Muscle layer of colon (tissue), 2 donors: ENCODE measurements around the gene OR56A4.

Source experiments
- H3K27ac ChIP-seq: one replicate; pipeline ENCODE4 v1.7.0; 2013; ENCODE audit warnings: low read depth, mild to moderate bottlenecking, low read length, moderate library complexity
- H3K27me3 ChIP-seq, 2 donors: one replicate each; pipeline ENCODE4 v1.7.0; 2013; ENCODE audit warnings: low read length in 2 of 2, mild to moderate bottlenecking in 2 of 2; ENCODE audit not compliant: insufficient read depth in 2 of 2, control insufficient read depth in 1 of 2
- H3K36me3 ChIP-seq: one replicate; pipeline ENCODE4 v1.7.0; 2013; ENCODE audit warnings: mild to moderate bottlenecking, low read length; ENCODE audit not compliant: insufficient read depth
- H3K4me1 ChIP-seq: one replicate; pipeline ENCODE4 v1.7.0; 2013; ENCODE audit warnings: mild to moderate bottlenecking, low read length; ENCODE audit not compliant: insufficient read depth
- H3K4me3 ChIP-seq, 2 donors: one replicate each; pipeline ENCODE4 v1.7.0; 2013; ENCODE audit warnings: low read length in 2 of 2, low read depth in 1 of 2, mild to moderate bottlenecking in 1 of 2, moderate library complexity in 1 of 2
- H3K9ac ChIP-seq: one replicate; pipeline ENCODE4 v1.7.0; 2013; ENCODE audit warnings: low read length
- H3K9me3 ChIP-seq: one replicate; pipeline ENCODE4 v1.7.0; 2013; ENCODE audit warnings: mild to moderate bottlenecking, low read length
- donor health status: abdominal sarcoma.
- donor health status: Adenocarcinoma of cecum.

The OR56A4 gene, protein sequence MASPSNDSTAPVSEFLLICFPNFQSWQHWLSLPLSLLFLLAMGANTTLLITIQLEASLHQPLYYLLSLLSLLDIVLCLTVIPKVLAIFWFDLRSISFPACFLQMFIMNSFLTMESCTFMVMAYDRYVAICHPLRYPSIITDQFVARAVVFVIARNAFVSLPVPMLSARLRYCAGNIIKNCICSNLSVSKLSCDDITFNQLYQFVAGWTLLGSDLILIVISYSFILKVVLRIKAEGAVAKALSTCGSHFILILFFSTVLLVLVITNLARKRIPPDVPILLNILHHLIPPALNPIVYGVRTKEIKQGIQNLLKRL

DNA sequence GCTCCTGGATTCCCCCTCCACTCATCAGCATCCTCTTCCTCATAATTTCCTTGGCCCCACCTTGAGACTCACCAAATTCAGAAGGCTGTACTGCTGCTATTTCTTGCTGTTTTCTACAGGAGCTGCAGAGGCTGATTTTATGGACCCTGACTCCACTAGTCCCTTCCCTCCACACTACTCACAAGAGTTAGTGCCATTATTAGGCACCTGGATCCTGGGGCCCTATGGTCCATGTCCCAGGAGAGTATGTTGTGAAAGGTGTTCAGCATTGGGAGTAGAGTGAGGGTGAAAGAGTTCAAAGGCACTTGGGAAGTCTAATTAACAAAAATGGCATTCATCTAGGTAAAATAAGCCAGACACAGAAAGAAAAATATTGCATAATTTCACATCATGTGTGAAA, at the start of gene OR56A4:
TSS of gene OR56A4 (minus strand) at position 101 of the 400 bp plus-strand sequence. CDS start 3,954 bp downstream, outside the sequence.
- Histone ChIP-seq H3K9ac (no peak within 1 kb of the TSS), H3K27me3 (no peaks in the 10 kb centered on the region), H3K4me1 (no peaks in the 10 kb centered on the region)

DNA sequence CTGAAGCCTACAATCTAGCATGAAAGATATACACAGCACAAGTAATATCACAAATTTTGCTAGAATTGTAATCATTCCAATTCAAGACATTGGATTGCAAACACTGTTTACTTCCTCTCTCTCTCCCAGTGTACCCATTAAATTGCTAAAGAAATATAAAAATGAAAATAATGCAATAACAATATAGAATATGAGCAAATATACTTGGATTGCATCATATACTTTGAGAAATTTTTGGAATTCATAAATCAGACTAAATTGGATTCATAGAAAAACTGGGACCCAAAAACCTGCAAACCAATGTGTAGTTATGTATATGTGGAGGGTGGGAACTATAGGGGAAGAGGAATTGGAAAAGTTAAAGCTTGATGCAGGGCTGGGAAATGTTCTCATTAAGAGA, 48.8 kb upstream of the OR56A4 start:
- H3K36me3 ChIP-seq = no peaks in the 10 kb centered on the region
- no peaks in the 10 kb centered on the region for H3K9me3 ChIP-seq
- H3K27me3 ChIP-seq = no peaks in the 10 kb centered on the region
- no peaks in the 10 kb centered on the region for H3K4me1 ChIP-seq
- no peak overlapping the region for H3K27ac ChIP-seq
- H3K4me3 ChIP-seq = no peak overlapping the region
- no peak overlapping the region for H3K9ac ChIP-seq

More for the DNA sequence above, at the start of gene OR56A4:
- Histone ChIP-seq H3K4me3 (no peak within 1 kb of the TSS), H3K36me3 (no peaks in the 10 kb centered on the region), H3K9me3 (no peaks in the 10 kb centered on the region), H3K27ac (no peak within 1 kb of the TSS)

DNA sequence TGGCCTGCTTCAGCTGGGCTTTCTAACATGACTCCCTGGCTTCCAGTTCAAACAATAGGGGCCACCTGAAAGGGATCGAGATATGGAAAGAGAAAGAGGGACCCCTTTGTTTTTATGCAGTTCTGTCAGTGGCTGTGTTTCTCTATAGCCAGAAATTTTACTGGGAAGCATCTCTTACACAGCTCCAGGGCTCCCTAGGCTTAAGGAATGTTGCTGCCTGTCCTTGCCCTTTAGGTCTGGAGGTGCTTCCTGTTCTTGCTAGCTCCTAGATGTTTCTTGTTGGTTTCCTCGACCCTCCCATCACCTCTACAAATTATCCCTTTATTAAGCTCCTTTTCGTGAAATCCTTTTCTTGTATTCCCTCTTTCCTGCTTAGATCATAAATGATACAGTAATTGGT, 45.6 kb upstream of the OR56A4 start:
- Histone ChIP-seq H3K9ac (no peak overlapping the region), H3K4me1 (no peaks in the 10 kb centered on the region), H3K36me3 (no peaks in the 10 kb centered on the region), H3K9me3 (no peaks in the 10 kb centered on the region), H3K27me3 (no peaks in the 10 kb centered on the region), H3K27ac (no peak overlapping the region), H3K4me3 (no peak overlapping the region)

DNA sequence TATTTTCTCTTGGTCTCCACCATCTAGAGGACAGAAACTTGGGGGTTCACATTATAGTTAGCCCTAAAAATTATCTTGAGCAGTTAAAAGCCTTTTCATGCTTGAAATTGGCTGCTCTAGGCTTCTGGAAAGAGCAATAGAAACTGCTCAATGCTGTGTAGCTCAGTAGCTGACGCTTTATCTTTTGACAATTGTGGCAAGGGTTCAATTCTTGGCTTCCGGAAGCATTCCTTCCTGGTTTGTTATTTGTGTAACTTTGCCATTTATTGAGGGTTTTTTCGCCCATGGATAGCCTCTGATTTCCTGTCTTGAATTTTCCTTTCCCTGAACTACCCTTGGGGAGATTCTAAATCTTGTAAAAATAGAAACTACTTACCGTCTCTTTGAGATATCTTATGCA, 34.1 kb upstream of the OR56A4 start:
- no peaks in the 10 kb centered on the region for H3K9me3 ChIP-seq
- H3K27ac ChIP-seq = no peak overlapping the region
- no peak overlapping the region for H3K4me3 ChIP-seq
- H3K4me1 ChIP-seq = no peaks in the 10 kb centered on the region
- H3K27me3 ChIP-seq = no peaks in the 10 kb centered on the region
- H3K9ac ChIP-seq = no peak overlapping the region
- H3K36me3 ChIP-seq = no peaks in the 10 kb centered on the region

DNA sequence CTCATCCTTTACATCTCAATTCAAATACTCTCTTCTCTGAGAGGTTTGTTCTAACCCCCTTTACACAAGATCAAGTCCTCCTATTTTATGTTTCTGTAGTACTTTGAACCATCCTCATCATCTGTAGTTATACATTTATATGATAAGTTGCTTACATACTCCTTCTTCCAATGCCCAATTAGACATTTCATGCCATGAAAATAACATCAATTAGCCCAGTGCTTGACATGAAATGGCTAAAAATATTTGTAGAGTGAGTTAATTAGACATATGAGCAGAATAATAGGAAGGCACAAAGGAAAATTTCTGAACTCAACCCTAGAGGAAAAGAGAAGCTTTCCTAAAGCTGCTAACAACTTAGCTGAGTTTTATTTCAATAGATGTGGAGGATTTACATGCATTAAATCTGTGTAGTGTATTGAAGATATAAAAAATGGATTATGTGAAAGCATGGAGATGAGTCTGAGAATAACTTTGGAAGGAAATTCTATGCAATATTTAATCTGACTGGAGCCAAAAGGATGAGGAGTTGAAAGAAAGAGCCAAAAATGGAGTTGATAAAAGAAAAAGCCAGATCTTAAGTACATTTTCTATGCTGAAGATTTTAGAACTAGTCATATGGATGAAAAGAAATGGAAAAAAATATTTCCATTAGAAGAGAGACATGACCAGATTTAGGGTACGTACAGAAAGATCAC, 24.1 kb upstream of the OR56A4 start, which contains the start of gene OR56A1:
TSS of gene OR56A1 (minus strand) at position 51 of the 698 bp plus-strand sequence. CDS start 3,066 bp downstream, outside the sequence.
- Histone ChIP-seq H3K9me3 (no peaks in the 10 kb centered on the region), H3K36me3 (no peaks in the 10 kb centered on the region), H3K9ac (no peak within 1 kb of the TSS), H3K27ac (no peak within 1 kb of the TSS), H3K27me3 (no peaks in the 10 kb centered on the region), H3K4me1 (no peaks in the 10 kb centered on the region), H3K4me3 (no peak within 1 kb of the TSS)

DNA sequence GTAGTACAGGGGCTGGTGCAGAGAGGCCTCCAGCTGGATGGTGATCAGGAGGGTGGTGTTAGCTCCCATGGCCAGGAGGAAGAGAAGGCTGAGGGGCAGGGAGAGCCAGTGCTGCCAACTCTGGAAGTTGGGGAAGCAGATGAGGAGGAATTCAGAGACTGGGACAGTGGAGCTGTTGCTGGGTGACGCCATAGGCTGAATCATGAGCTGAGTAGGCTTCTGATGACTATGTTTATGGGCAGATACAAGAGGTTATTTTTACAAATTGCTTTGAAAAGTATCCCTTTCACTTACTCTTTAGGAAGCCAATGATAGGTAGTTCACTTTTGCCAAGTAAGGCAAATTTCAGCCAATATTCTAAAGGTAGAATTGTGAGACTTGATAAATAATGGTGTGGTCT, 20.8 kb upstream of the OR56A4 start:
- H3K4me3 ChIP-seq = no peak overlapping the region
- no peaks in the 10 kb centered on the region for H3K27me3 ChIP-seq
- H3K9me3 ChIP-seq = no peaks in the 10 kb centered on the region
- no peaks in the 10 kb centered on the region for H3K36me3 ChIP-seq
- no peaks in the 10 kb centered on the region for H3K4me1 ChIP-seq
- no peak overlapping the region for H3K27ac ChIP-seq
- no peak overlapping the region for H3K9ac ChIP-seq

DNA sequence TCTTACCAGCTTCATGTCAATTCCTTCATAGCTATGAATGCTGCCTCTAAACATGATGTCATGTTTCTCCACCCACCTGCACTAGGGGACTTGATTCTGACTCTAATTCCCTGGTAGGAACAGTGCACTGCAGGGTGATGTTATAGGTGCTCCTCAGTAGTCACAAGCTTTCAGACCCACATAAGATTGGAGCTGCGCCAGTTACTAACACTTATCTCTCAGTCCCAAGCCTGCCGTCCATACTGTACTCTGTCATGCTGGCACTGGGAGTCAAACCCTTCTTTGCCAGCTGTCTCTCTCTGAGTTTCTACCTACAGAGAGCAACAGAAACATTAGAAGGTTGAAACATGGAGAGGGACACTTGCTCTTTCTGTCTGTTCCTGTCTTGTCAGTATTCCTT, 18.3 kb upstream of the OR56A4 start:
- no peaks in the 10 kb centered on the region for H3K36me3 ChIP-seq
- no peak overlapping the region for H3K4me3 ChIP-seq
- no peaks in the 10 kb centered on the region for H3K9me3 ChIP-seq
- no peaks in the 10 kb centered on the region for H3K4me1 ChIP-seq
- H3K9ac ChIP-seq = no peak overlapping the region
- no peak overlapping the region for H3K27ac ChIP-seq
- H3K27me3 ChIP-seq = no peaks in the 10 kb centered on the region

DNA sequence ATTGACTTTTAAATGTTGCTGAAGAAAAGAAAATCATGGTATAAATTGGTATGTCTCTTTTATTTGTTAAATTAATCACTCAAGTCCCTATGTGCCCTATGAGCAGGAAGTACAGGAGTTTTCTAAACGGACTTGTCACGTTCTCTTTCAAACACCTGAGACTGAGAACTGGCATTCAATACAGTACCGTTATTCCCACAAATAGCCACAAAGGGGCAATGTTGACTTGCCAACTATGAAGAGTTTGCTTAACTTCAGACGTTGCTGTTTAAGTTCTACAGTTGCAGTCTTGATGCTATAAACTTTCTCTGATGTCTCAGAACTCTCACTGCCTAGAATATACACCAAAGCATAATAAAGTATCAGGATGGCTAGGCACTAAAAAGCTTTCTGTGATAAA, 16.2 kb upstream of the OR56A4 start:
- Histone ChIP-seq H3K27me3 (no peaks in the 10 kb centered on the region), H3K9ac (no peak overlapping the region)

DNA sequence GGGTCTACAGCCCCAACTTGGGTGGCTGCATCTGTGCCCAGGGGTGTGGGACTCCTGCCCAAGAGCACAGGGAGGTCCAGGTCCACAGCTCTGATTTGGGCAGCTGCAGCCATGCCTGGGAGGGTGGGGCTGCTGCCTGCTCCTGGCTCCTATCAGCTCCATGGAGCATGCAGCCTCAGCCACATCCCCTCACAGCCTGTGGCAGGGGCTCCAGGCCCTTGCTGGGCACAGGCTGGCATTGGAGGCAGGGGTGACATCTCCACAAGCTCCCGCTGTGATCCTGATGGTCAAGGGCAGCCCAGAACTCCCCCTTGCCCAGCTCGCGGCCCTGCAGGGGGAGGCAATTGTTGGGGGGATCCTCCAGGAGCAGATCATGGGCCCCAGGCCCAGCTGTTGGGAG, 6.3 kb upstream of the OR56A4 start:
- peaks cover 6% of the 10 kb centered on the region for H3K9me3 ChIP-seq
- no peaks in the 10 kb centered on the region for H3K36me3 ChIP-seq
- no peak overlapping the region for H3K9ac ChIP-seq
- H3K27ac ChIP-seq = no peak overlapping the region
- no peaks in the 10 kb centered on the region for H3K4me1 ChIP-seq
- H3K4me3 ChIP-seq = no peak overlapping the region
- H3K27me3 ChIP-seq = no peaks in the 10 kb centered on the region

More for the DNA sequence above, 16.2 kb upstream of the OR56A4 start:
- H3K36me3 ChIP-seq = no peaks in the 10 kb centered on the region
- H3K4me1 ChIP-seq = no peaks in the 10 kb centered on the region
- H3K27ac ChIP-seq = no peak overlapping the region
- H3K9me3 ChIP-seq = no peaks in the 10 kb centered on the region
- no peak overlapping the region for H3K4me3 ChIP-seq

DNA sequence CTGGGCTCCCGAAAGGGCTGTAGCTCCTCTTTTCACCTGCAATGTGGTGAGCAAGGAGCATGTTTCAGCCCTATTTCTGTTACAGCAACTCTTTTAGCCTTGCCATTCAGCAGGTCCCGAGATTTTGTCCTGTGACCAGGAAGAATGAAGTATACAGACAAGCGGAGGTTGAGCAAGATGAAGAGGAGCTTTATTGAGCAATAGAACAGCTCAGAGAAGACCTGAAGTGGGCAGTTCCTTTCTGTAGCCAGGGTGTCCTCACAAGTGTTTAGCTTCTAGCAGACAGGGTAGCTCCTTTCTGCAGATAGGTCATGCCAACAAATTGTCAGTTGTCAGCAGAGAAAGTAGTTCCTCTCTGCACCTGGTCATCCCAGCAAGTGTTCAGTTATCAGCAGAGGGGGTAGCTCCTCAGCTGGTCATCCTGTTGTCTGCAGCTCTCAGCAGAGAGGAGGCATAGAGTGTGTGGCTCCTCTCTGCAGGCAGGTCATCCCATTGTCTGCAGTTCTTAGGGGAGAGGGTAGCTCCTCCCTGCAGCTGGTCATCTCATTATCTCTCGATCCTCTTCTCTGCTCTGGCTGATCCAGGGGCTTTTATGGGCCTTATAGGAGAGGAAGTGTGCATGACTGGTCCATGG, 5.4 kb upstream of the OR56A4 start:
- no peak overlapping the region for H3K9ac ChIP-seq
- H3K4me1 ChIP-seq = no peaks in the 10 kb centered on the region
- H3K4me3 ChIP-seq = no peak overlapping the region
- H3K27me3 ChIP-seq = no peaks in the 10 kb centered on the region
- no peak overlapping the region for H3K27ac ChIP-seq
- H3K36me3 ChIP-seq = no peaks in the 10 kb centered on the region
- peaks cover 6% of the 10 kb centered on the region for H3K9me3 ChIP-seq

DNA sequence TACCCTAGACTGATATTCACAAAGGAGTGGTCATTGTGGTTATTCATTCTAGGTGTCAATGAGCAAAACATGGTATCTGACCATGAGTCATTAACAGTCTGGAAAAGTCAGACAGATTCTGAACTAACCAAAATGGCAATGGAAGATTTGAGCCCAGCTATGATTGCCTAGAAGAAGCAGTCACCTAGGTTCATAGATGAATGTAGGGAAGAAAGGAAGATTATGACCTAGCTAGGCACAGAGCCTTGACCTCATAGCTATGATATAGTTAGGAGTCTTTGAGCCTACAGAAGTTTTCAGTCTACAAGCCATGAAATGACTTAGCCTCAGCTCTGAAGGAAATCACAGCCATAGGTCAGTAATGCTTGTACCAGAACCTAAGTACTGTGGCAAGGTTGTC, 351 bp downstream of the OR56A4 start:
- no peaks in the 10 kb centered on the region for H3K4me1 ChIP-seq

More for the DNA sequence above, 351 bp downstream of the OR56A4 start:
- H3K27me3 ChIP-seq = no peaks in the 10 kb centered on the region
- no peak overlapping the region for H3K9ac ChIP-seq
- H3K4me3 ChIP-seq = no peak overlapping the region
- H3K27ac ChIP-seq = no peak overlapping the region
- no peaks in the 10 kb centered on the region for H3K9me3 ChIP-seq
- H3K36me3 ChIP-seq = no peaks in the 10 kb centered on the region
